Lung microvascular endothelial cell (primary cell): ENCODE results near the gene NUP214. TPM values are rescaled to one million over a fixed set of nuclear protein-coding genes. Genes with fewer than 3 reads are reported as not detected.

Experiments
- DNase-seq, 2 donors: peaks; one replicate each; pipeline versions ENCODE4 v3.0.0 to v3.0.0-alpha.2; 2010; ENCODE audit warnings: low read depth in 2 of 2
- total RNA-seq: library from RNA; depleted of rRNA; stranded (reverse); fragments of >200 nt; gene quantifications from 2 replicates; pipeline ENCODE4 v1.2.1, GENCODE V29; 2014

The NUP214 gene
- total RNA-seq, 1 donor from 2014 or later = 7.5 TPM

DNA sequence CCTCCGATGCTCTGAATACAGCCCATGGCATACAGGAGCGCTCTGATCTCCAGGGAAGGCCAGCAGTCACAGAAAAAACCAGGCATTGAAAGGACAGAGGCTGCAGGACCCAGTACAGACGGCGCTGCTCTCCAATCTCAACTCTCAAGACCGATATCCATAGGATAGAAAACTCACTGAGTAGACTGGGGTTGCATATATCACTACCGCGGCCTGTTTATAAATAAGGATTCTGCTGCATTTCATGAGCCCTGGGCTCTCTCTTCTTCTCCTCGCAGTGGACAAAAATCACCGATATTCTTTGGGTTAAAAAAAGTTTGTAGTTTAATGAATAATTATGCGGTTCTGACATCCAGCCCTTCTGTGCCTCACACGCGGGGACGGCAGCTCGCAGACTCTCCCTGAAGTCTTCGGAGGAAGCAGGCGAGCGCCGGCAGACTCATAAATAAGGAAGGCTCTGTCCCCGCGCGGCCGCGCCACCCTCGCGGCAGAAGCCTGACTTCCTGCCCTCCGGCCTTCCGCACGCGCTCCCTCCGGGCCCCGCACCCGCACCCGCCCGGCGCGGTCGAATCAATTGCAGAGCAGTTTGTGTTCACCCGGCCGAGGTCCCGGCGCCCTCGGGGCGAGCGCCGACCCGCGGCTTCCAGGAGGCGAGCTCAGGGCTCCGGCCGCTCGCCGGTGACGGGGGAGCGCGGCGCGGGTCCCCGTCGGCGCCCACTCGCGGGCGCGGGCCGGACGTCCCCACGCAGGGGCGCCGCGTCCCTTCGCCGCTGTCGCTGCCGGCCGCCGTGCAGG, 150.9 kb downstream of the NUP214 start, which contains the start of gene FAM78A:
Gene FAM78A (minus strand): TSS at position 417 of the 795 bp plus-strand sequence. CDS start 331 bp downstream, at position 86.
- DNase-seq = peak; percentile 36 to 55

- peak in 1 of 2 donors; percentile 20 for DNase-seq
These were observed 151.5 kb downstream of the NUP214 start for GRCh38 chr9:131276891-131277286.

DNA sequence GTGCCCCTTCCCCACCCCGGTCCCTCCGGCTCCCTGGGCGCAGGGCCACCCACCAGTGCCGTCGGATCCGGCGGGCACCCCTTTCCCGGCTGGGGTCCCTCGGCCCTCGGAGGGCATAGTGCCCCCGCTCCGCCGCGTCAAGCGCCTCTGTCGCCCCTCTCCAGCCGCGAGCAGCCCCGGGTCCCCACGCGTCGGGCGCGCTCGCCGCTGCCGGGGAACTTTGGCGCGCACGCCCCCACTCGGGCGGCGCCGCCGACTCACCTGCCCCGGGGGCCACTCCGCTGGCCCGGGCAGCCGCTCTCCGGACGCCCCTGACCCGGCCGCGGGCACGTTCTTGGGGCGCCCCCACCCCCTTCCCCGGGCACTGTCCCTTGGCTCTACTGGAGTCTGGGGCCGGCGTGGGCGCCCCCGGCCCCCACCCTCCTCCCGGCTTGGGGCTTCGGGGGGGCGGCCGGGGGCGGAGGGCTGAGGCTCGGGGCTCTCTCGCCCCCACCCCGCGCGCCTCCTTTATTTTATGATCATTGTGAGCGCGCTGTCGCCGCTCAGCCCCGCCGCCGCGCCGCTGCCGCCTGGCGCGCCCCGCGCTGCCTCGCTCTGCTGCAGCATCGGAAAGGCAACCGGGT, 152.0 kb downstream of the NUP214 start:
- DNase-seq = no peak

DNA sequence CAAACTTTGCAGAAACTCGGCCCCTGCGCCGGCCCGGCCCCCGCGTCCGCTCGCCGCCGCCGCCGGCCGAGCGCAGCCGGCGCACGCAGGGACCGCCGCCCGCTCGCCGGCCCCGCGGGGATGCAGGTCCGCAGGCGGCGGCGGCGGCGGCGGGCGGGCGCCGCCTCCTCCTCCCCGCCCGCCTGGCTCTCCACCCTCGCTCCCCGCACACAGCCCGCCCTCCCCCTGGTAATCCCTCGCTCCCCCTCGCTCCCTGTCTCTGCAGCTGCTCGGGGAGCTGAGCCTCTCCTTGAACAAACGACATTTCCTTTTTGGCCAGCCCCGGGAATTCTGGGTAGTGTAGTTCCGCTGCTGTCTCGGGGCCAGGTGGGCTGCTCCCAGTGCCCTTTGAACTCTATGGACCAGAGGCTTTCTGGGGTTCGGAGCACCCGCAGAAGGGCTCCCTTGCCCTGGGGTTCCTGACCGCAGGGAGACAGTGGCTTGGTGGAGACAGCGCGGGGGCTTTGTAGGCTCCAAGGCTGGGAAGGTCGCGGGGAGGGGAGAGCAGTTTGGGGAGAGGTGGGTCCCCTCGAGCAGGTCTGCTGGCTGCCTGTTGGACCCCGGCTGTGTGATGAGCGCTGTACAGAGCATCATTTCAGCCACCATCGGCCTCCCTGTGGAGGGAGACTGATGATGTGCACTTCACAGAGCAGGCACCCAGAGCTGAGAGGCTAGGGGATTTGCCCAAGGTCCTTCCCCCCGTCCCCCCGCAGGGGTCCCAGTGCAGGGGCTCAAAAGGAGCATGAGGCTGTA, 152.7 kb downstream of the NUP214 start:
- peak; percentile 83 to 87 for DNase-seq

GRCh38 chr9:131278702-131279111, 153.3 kb downstream of the NUP214 start:
- no peak for DNase-seq

DNA sequence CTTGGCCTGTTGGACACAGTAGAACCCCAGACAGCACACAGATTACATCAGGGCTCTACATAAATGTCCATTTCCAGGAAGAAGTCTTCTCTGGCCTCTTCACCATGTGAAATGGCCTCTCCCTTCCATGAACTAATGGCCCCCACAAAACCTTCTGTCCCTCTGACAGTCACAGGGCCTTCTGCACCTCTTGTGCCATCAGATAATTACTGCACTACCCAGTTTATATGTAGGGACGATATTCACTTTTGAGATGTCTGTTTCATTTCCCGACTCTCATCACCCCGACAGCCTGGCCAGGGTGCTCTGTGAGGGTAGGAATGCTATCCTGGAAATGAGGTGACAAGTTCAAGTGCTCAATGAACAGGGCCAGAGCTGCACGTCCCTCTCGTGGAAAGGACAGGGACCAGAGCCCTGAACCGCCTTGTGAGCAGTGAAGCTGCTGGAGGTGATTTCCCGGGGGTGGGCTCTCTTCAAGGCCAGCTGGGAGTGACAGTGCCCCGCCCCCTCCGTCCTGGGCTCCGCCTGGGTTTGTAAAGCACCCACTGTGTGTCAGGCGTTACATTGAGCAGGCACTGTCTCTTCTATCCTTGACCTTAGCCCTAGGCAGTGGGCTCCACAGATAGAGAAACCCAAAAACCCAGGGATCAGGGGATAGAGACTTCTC, 153.9 kb downstream of the NUP214 start:
- no peak for DNase-seq

DNA sequence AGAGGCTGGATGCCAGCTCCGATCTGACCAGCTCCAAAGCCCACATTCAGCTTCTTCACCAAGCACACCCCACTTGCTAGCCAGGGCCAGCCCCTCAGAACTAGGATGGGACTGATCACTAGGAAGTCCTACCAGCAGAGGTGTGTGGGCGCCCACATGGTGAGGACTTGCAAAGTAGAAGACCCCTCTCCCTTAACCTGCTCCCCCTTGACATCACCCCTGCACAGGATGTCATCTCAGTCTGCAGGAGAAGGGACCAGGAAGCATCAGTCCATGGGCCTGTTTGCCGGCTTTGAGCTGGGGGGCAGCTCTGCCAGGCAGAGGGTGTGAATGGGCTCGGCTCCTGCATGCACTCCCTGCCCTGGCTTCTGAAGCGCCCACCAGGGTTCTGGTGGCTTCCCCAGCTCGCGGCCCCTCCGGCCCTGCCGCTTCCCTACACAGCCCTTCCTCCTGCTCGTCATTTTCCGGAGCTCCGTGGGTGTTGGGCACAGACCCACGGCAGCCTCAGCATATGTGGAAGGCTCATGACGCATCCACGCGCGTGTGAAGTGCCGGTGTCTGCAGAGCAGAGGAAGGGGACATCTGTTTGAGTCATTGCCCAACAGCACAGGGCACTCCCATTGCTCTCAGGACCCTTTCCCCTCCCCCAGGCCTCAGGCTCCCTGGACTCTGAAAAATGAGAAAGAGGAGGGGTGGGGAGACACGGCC, 154.6 kb downstream of the NUP214 start:
- DNase-seq = no peak

- no peak for DNase-seq
These were observed 155.3 kb downstream of the NUP214 start for GRCh38 chr9:131280660-131281059.

- DNase-seq = no peak
These were observed 156.0 kb downstream of the NUP214 start for GRCh38 chr9:131281119-131281965.

GRCh38 chr9:131282175-131282574, 156.8 kb downstream of the NUP214 start:
- DNase-seq = no peak

- DNase-seq = no peak
These were observed 157.5 kb downstream of the NUP214 start for GRCh38 chr9:131282688-131283422.

Other genes starting within 250 kb of the NUP214 start
- gene QRFP, start 228.8 kb upstream of the NUP214 start, total RNA-seq = not detected in 2 replicates
- gene FIBCD1, start 186.3 kb upstream of the NUP214 start, total RNA-seq = not detected in 2 replicates
- 0.65 and 2.6 TPM in 2 replicates for gene LAMC3, start 116.4 kb upstream of the NUP214 start, total RNA-seq
- 0.60 and 1.7 TPM in 2 replicates for gene AIF1L, start 29.1 kb upstream of the NUP214 start, total RNA-seq
- gene FAM78A, start 150.9 kb downstream of the NUP214 start, total RNA-seq = 3.3 and 3.8 TPM in 2 replicates
- gene PLPP7, start 164.1 kb downstream of the NUP214 start, total RNA-seq = 1.5 and 2.0 TPM in 2 replicates